HG03095 (cell line): Measurements from ENCODE around the gene TRPM2.
"Not testable (repeated sequence)": the region's sequence is repeated elsewhere in the genome, so short reads cannot be mapped to it uniquely, and the experiment has no call there.

Source experiments
- ATAC-seq: cut with Tn5 transposase; IDR thresholded peaks from one replicate; pipeline ENCODE4 v1.9.1; 2021; ENCODE audit warnings: moderate library complexity; ENCODE audit not compliant: unreplicated experiment

The TRPM2 gene

GRCh38 chr21:44477131-44477530, 123.7 kb downstream of the TRPM2 start:
- ATAC-seq: no peak

GRCh38 chr21:44477712-44478111, 124.3 kb downstream of the TRPM2 start:
- ATAC-seq: no peak

- no peak for ATAC-seq
These were observed 124.8 kb downstream of the TRPM2 start for GRCh38 chr21:44478124-44478800.

GRCh38 chr21:44478801-44479167, 125.4 kb downstream of the TRPM2 start:
- no peak for ATAC-seq

- ATAC-seq: not testable (repeated sequence)
These were observed 126.3 kb downstream of the TRPM2 start for GRCh38 chr21:44479556-44480199.

GRCh38 chr21:44480200-44481053, 127.0 kb downstream of the TRPM2 start:
- ATAC-seq: no peak

- ATAC-seq: no peak
These were observed 129.3 kb downstream of the TRPM2 start for GRCh38 chr21:44482581-44483287.

GRCh38 chr21:44483288-44484237, 130.1 kb downstream of the TRPM2 start:
- ATAC-seq: no peak

GRCh38 chr21:44484498-44485253, 131.3 kb downstream of the TRPM2 start:
- no peak for ATAC-seq

- no peak for ATAC-seq
These were observed 131.9 kb downstream of the TRPM2 start for GRCh38 chr21:44485254-44485793.

GRCh38 chr21:44485796-44486195, 132.4 kb downstream of the TRPM2 start:
- ATAC-seq: no peak

GRCh38 chr21:44486302-44486701, 132.9 kb downstream of the TRPM2 start:
- ATAC-seq: no peak

- ATAC-seq: no peak
These were observed 134.4 kb downstream of the TRPM2 start for GRCh38 chr21:44487831-44488230.

- no peak for ATAC-seq
These were observed 136.5 kb downstream of the TRPM2 start for GRCh38 chr21:44489962-44490361.

GRCh38 chr21:44490405-44490804, 137.0 kb downstream of the TRPM2 start:
- ATAC-seq: no peak

GRCh38 chr21:44490816-44491215, 137.4 kb downstream of the TRPM2 start:
- ATAC-seq: no peak
